ENCODE data around the gene ZKSCAN7.
"Not testable (repeated sequence)": the region's sequence is repeated elsewhere in the genome, so short reads cannot be mapped to it uniquely, and the experiment has no call there.

DNA sequence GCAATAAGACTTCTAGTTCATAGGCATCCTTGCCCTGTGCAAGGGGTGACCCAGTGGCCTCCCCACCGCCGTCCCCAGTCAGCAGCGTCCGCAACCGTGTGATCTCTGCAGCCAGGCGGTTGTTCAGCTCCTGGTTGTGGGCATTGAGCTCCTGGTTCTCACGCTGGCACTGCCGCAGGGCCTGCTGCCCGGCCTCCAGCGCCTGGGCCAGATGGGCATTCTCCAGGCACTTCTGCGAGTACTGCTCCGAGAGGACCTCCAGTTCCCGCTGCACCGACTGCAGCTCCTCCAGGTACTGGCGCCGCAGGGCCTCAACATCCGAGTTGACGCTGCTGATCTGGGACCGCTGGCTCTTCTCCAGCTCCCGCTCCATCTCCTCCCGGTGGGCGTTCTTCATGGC, 23.3 kb downstream of the ZKSCAN7 start:
- TF ChIP-seq, protein P1, sequence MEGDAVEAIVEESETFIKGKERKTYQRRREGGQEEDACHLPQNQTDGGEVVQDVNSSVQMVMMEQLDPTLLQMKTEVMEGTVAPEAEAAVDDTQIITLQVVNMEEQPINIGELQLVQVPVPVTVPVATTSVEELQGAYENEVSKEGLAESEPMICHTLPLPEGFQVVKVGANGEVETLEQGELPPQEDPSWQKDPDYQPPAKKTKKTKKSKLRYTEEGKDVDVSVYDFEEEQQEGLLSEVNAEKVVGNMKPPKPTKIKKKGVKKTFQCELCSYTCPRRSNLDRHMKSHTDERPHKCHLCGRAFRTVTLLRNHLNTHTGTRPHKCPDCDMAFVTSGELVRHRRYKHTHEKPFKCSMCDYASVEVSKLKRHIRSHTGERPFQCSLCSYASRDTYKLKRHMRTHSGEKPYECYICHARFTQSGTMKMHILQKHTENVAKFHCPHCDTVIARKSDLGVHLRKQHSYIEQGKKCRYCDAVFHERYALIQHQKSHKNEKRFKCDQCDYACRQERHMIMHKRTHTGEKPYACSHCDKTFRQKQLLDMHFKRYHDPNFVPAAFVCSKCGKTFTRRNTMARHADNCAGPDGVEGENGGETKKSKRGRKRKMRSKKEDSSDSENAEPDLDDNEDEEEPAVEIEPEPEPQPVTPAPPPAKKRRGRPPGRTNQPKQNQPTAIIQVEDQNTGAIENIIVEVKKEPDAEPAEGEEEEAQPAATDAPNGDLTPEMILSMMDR (IDR thresholded peaks at IDR 0.05): not testable (repeated sequence)
- not testable (repeated sequence) for TF ChIP-seq CHD2 (IDR thresholded peaks at IDR 0.05; ENCODE audit: low read length, partially characterized antibody); TEAD4 (IDR thresholded peaks at IDR 0.05; ENCODE audit: borderline replicate concordance, insufficient read depth); SIN3A (IDR thresholded peaks at IDR 0.05; ENCODE audit: borderline replicate concordance, low read depth, low read length); SMC3 (IDR thresholded peaks at IDR 0.05; ENCODE audit: low read depth, low read length); NFIC (IDR thresholded peaks at IDR 0.05; ENCODE audit: borderline replicate concordance); FOSL2 (IDR thresholded peaks at IDR 0.05; ENCODE audit: borderline replicate concordance, low read depth); GABPA (IDR thresholded peaks at IDR 0.05; ENCODE audit: low read depth)
- TF ChIP-seq, protein P2, sequence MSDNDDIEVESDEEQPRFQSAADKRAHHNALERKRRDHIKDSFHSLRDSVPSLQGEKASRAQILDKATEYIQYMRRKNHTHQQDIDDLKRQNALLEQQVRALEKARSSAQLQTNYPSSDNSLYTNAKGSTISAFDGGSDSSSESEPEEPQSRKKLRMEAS (IDR thresholded peaks at IDR 0.05; ENCODE audit: low read depth): not testable (repeated sequence)
- TF ChIP-seq, protein P3, sequence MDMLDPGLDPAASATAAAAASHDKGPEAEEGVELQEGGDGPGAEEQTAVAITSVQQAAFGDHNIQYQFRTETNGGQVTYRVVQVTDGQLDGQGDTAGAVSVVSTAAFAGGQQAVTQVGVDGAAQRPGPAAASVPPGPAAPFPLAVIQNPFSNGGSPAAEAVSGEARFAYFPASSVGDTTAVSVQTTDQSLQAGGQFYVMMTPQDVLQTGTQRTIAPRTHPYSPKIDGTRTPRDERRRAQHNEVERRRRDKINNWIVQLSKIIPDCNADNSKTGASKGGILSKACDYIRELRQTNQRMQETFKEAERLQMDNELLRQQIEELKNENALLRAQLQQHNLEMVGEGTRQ (IDR thresholded peaks at IDR 0.05; ENCODE audit: borderline replicate concordance, low read depth, low read length): not testable (repeated sequence)

Data from SK-N-SH (cell line).